OCI-LY1 (cell line): ENCODE results near the gene CATSPERD.

Experiments used
- EZH2 ChIP-seq: fragments of 200-600 bp; sonication (generic), shearing (Covaris generic); IDR thresholded peaks from 2 replicates; pipeline ENCODE4 v1.8.0; 2017; ENCODE audit warnings: borderline replicate concordance, mixed run types, mild to moderate bottlenecking, antibody characterized with exemption, low read length, moderate library complexity, mixed read lengths
- TF ChIP-seq, protein P1 (sequence below): fragments of 200-600 bp; sonication (generic), shearing (Covaris generic); IDR thresholded peaks from 2 replicates; pipeline ENCODE4 v1.5.1; 2017; ENCODE audit warnings: mild to moderate bottlenecking, antibody characterized with exemption, low read length, moderate library complexity, mixed read lengths

DNA sequence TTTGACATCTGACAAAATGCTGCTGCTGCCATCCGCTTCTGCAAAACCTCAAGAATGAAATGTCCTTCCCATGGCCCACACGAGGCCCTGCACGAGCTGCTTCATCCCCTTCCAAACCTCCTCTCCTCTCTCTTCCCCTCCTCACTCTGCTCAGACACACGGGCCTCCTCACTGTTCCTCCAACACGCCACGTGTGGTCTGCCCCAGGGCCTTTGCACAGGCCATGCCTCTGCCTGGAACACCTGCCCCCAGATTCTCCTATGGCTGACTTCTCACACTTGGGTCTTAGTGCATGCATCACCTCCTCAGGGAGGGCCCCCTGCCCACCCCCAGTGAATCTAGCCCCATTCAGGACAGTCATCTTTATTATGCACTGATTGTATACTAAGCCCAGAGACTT is 100.3 kb downstream of the CATSPERD start:
- TF ChIP-seq EZH2: no peak
- TF ChIP-seq, protein P1, sequence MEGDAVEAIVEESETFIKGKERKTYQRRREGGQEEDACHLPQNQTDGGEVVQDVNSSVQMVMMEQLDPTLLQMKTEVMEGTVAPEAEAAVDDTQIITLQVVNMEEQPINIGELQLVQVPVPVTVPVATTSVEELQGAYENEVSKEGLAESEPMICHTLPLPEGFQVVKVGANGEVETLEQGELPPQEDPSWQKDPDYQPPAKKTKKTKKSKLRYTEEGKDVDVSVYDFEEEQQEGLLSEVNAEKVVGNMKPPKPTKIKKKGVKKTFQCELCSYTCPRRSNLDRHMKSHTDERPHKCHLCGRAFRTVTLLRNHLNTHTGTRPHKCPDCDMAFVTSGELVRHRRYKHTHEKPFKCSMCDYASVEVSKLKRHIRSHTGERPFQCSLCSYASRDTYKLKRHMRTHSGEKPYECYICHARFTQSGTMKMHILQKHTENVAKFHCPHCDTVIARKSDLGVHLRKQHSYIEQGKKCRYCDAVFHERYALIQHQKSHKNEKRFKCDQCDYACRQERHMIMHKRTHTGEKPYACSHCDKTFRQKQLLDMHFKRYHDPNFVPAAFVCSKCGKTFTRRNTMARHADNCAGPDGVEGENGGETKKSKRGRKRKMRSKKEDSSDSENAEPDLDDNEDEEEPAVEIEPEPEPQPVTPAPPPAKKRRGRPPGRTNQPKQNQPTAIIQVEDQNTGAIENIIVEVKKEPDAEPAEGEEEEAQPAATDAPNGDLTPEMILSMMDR: no peak
